Tibial nerve (tissue), 4 donors: ENCODE measurements around the gene CD300A. TPM values are rescaled to one million over a fixed set of nuclear protein-coding genes. Genes with fewer than 3 reads are reported as not detected.
A peak's percentile ranks its signal among the peaks of the same experiment; 100 is the strongest.

ENCODE experiments used
- DNase-seq, 2 donors: peaks; one replicate each; pipeline ENCODE4 v3.0.0-alpha.2; 2019; ENCODE audit warnings: low spot score in 2 of 2
- H3K27ac ChIP-seq, 4 donors: fragments of 200-600 bp; sonication (generic) in 3 of 4; one replicate each; pipeline ENCODE4 v1.5.1; 2017 to 2019; ENCODE audit warnings: mild to moderate bottlenecking in 1 of 4
- H3K27me3 ChIP-seq, 2 donors: fragments of 200-600 bp; sonication (generic) in 1 of 2; one replicate each; pipeline versions ENCODE4 v1.5.1 to v1.6.0; 2017 to 2019
- H3K36me3 ChIP-seq, 3 donors: fragments of 200-600 bp; sonication (generic); one replicate each; pipeline ENCODE4 v1.5.1; 2018 to 2019
- H3K4me1 ChIP-seq, 4 donors: fragments of 200-600 bp; sonication (generic) in 3 of 4; one replicate each; pipeline ENCODE4 v1.5.1; 2017 to 2019
- H3K4me3 ChIP-seq, 4 donors: fragments of 200-600 bp; sonication (generic) in 3 of 4; one replicate each; pipeline ENCODE4 v1.5.1; 2017 to 2019; ENCODE audit warnings: mild to moderate bottlenecking in 1 of 4, moderate library complexity in 1 of 4
- H3K9me3 ChIP-seq, 4 donors: fragments of 200-600 bp; sonication (generic) in 3 of 4; one replicate each; pipeline ENCODE4 v1.5.1; 2017 to 2019
- CTCF ChIP-seq, 5 experiments: fragments of 200-600 bp in 3 of 5; fragments of 450-650 bp in 2 of 5; sonication (generic) in 3 of 5; IDR thresholded peaks; one replicate each; pipeline ENCODE4 v1.5.1; 2016 to 2019; ENCODE audit warnings: antibody characterized with exemption in 5 of 5, mild to moderate bottlenecking in 3 of 5, moderate library complexity in 2 of 5
- EP300 ChIP-seq, 2 donors: sonication (generic); formaldehyde crosslinking; IDR thresholded peaks; one replicate each; pipeline ENCODE4 v1.6.1; 2017; ENCODE audit warnings: antibody characterized with exemption in 2 of 2, mild to moderate bottlenecking in 1 of 2
- POLR2A ChIP-seq, 2 donors: fragments of 450-650 bp; IDR thresholded peaks; one replicate each; pipeline ENCODE4 v1.6.1; 2017; ENCODE audit warnings: antibody characterized with exemption in 2 of 2, mild to moderate bottlenecking in 2 of 2, moderate library complexity in 2 of 2
- WGBS, 2 donors: methylation state at CpG; one replicate each; pipeline ENCODE4 v1.1.5; 2018; 5-methylcytosine and 5-hydroxymethylcytosine counted together
- total RNA-seq, 4 donors: library from RNA; depleted of rRNA; stranded (reverse); fragments of >200 nt; gene quantifications; one replicate each; pipeline ENCODE4 v1.1.0, GENCODE V29; 2016

The CD300A gene
- total RNA-seq, 4 donors from 2014 or later = 6.8 to 12.6 (median 9.8) TPM

- Histone ChIP-seq H3K36me3 (no peaks in the 10 kb centered on the region), H3K27me3 (no peaks in the 10 kb centered on the region), H3K4me1 (no peaks in the 10 kb centered on the region), H3K4me3 (no peak overlapping the region), H3K27ac (no peak overlapping the region), H3K9me3 (no peaks in the 10 kb centered on the region)
- no peak for TF ChIP-seq CTCF (IDR thresholded peaks at IDR 0.05)
- no peak for TF ChIP-seq POLR2A (IDR thresholded peaks at IDR 0.05)
- TF ChIP-seq EP300 (IDR thresholded peaks at IDR 0.05) = no peak
- WGBS, 2 donors = 79 to 87% methylated on average over 5 to 9 of the region's 9 CpGs
- no peak for DNase-seq
These were observed 24.3 kb downstream of the CD300A start for GRCh38 chr17:74490716-74491115.

GRCh38 chr17:74491626-74492025, 25.2 kb downstream of the CD300A start:
- no peak for DNase-seq
- WGBS, 2 donors = 74 to 84% methylated on average over 7 of the region's 7 CpGs
- H3K4me1 ChIP-seq = no peaks in the 10 kb centered on the region
- H3K9me3 ChIP-seq = no peaks in the 10 kb centered on the region
- TF ChIP-seq CTCF (IDR thresholded peaks at IDR 0.05) (no peak), EP300 (IDR thresholded peaks at IDR 0.05) (no peak), POLR2A (IDR thresholded peaks at IDR 0.05) (no peak)
- H3K4me3 ChIP-seq = no peak overlapping the region
- no peaks in the 10 kb centered on the region for H3K27me3 ChIP-seq
- no peak overlapping the region for H3K27ac ChIP-seq
- no peaks in the 10 kb centered on the region for H3K36me3 ChIP-seq

GRCh38 chr17:74493331-74493833, 26.9 kb downstream of the CD300A start:
- TF ChIP-seq EP300 (IDR thresholded peaks at IDR 0.05) (no peak), CTCF (IDR thresholded peaks at IDR 0.05) (peak; percentile 74 to 86 (median 84))
- Histone ChIP-seq H3K36me3 (no peaks in the 10 kb centered on the region), H3K4me3 (no peak overlapping the region), H3K4me1 (no peaks in the 10 kb centered on the region), H3K27ac (no peak overlapping the region), H3K9me3 (no peaks in the 10 kb centered on the region), H3K27me3 (no peaks in the 10 kb centered on the region)
- DNase-seq = peak; percentile 42 to 80
- WGBS, 2 donors = 36 to 37% methylated on average over 11 of the region's 11 CpGs

GRCh38 chr17:74497471-74497870, 31.0 kb downstream of the CD300A start:
- no peak for DNase-seq
- TF ChIP-seq CTCF (IDR thresholded peaks at IDR 0.05) (no peak), EP300 (IDR thresholded peaks at IDR 0.05) (no peak), POLR2A (IDR thresholded peaks at IDR 0.05) (no peak)
- Histone ChIP-seq H3K4me1 (no peaks in the 10 kb centered on the region), H3K36me3 (no peaks in the 10 kb centered on the region), H3K4me3 (no peak overlapping the region), H3K9me3 (no peaks in the 10 kb centered on the region), H3K27ac (no peak overlapping the region), H3K27me3 (no peaks in the 10 kb centered on the region)
- 59 to 69% methylated on average over 5 of the region's 5 CpGs for WGBS, 2 donors

- Histone ChIP-seq H3K9me3 (no peaks in the 10 kb centered on the region), H3K4me3 (no peak overlapping the region), H3K36me3 (no peaks in the 10 kb centered on the region), H3K27me3 (no peaks in the 10 kb centered on the region), H3K27ac (no peak overlapping the region), H3K4me1 (no peaks in the 10 kb centered on the region)
- no peak for DNase-seq
- WGBS, 2 donors = 77 to 80% methylated on average over 3 of the region's 3 CpGs
- no peak for TF ChIP-seq POLR2A (IDR thresholded peaks at IDR 0.05)
- no peak for TF ChIP-seq EP300 (IDR thresholded peaks at IDR 0.05)
- TF ChIP-seq CTCF (IDR thresholded peaks at IDR 0.05) = no peak
These were observed 33.6 kb downstream of the CD300A start for GRCh38 chr17:74499992-74500391.
